Activated CD4-positive, CD25-positive, alpha-beta regulatory T cell treated with anti-CD3 and anti-CD28 coated beads, Interleukin-2, amount 50 U/mL, for 24 hours (primary cell): ENCODE results near the gene CEP112.
A peak's percentile ranks its signal among the peaks of the same experiment; 100 is the strongest.
"Not testable (repeated sequence)": the region's sequence is repeated elsewhere in the genome, so short reads cannot be mapped to it uniquely, and the experiment has no call there.

Experiments
- ATAC-seq, 2 donors: fragments of 150-1000 bp; cut with Tn5 transposase; one replicate each; pipeline ENCODE4 v1.10.0; 2021; ENCODE audit warnings: mild to moderate bottlenecking in 1 of 2, moderate library complexity in 1 of 2

The CEP112 gene

DNA sequence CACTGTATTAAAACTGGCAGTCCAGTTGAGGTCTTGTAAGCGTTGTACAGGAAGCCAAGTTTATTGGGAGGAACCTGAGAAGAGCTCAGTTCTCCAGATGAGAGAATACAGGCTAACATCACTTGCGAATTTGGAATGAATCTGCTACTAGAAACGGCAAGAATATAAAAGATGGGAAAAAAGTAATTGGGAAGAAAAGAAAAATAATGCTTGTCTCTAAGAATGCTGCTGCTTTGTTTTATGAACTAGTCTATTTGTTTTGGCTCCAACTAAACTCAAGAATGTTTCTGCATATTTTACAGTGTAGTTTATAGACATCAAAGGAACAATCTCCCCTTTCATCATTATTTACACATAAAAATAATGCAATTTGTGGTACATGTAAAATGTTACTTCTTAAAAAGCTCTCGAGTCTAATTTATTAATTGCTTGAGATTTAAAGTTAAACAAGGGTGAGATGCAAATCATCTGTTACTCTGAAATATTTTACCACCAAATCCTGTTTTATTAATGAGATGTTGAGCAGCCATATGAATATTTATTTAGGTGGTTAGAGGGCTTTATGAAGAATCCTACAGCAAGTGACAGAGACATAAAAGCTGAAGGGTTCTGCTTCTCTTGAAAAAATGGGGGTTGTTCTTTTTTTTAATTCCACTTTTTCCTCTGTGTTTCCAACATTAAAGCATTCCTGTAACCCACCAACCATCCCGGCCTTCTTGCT is 468.3 kb downstream of the CEP112 start:
- ATAC-seq: no peak

DNA sequence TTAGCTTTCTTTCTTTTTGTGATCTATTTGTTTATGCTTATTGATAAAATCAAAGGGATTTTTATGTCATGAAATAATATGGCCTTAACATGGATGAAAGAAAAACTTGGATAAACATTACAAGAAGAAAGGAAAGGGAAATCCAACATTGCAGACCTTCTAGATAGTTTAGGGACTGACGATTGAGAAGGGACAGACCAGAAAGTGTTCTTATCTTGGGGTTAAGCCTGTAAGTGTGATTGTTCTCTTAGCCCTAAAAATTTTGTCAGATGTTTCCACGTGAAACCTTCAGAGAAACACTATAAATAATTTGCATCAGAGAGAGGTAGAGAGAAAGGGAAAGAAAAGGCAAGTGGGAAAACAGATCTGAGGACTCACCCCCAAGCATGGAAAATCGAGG is 473.3 kb downstream of the CEP112 start:
- no peak for ATAC-seq

DNA sequence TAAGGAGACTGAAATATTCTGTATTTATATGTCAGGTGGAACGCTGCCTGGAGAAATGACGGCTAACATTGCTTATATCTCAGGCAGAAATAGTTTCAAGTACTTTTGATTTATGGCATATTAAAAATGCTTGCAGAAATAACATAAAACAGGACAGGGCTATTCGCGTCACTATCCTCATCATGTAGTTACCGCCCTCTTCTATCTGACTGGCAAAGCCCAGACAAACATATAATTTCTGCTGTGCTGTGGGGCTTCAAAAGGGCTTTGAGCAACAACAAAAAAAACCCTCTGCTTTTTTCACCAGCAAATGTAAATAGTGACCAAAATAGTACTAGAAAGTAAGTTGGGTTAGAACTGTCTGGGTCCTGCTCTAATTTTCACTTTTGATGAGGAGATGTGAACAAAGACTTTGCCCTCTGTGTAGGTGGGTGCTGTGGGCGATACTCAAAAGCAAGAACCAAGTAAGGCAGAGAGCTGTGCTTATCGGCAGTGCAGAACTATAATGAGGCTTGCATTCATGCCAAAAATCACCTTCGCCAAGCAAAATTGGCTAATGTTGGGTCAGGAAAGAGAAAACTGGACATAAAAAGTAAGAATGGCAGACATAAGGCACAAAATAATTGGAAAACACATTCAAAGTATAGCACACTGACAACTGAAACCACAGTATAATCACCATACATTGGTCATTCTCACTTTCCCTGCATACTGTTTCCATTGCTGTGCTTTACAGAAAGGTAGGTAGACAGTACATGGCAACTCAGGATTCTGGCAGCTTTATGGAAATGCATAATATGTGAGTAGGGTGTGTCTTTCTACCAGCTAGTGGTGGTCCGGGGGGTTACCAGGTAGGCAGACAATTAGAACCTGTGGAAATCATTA is 479.3 kb downstream of the CEP112 start:
- no peak for ATAC-seq

DNA sequence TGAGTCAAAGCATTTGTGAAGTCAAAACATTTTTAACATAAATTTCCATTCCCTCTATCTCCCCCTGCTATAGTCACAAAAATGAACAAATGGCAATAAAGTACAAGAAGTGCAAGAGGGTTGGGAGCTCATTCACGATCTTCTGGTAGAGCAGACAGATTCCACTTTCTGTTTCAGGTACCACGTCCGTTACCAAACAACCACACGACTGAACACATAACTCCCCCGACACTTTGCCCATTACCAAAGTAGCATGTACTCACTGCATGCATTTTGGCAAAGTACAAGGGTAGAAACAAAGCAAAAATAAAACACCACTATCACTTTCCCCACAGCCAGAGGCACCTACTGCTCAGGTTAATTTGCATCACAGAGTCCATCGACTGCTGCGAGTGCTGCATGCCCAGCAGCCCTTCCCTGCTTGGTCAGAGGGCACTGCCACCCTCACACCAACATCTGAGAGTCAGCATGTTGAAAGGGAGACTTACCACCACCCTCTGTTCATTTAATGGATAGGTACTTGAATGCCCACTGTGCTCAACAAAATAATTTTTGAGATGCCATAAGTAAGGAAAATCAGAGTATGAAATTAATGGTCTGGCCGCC is 480.2 kb downstream of the CEP112 start:
- peak in 1 of 2 donors; percentile 43 for ATAC-seq

DNA sequence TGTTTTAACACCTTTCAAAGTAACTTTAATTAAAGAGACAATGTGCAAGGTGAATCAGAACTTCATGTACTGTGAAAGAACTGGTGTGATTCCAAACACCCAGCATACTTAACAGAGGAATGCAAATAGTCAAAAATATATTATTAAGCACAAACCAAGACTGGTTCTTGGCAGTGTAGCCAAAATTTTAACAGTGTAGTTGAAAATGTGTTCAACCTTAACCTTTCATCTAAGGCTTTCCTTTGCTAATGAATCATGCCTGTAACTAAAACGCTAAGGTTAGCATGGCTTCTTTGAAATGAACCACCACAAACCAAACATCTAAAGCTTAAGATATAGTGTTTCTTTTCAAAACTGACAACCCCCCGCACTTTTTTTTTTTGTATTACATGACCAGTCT is 484.2 kb downstream of the CEP112 start:
- no peak for ATAC-seq

DNA sequence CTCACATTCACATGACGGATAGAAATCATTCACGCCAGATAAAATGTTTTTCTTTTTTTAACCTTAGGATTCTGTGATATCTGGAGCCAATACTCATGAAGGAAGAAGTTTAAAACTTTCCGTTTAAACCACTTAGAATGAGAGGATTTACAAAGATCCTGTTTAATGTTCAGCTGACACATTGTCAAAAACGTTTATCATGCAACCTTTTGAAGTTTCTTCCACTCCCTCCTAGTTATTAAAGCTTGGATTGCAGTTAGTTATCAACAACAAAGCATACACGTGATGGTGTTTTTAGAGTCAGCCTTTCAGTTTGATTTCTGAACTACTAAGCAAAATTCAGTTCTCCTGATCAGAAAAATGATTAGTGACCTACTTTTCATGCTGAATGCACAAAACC is 487.2 kb downstream of the CEP112 start:
- no peak for ATAC-seq

DNA sequence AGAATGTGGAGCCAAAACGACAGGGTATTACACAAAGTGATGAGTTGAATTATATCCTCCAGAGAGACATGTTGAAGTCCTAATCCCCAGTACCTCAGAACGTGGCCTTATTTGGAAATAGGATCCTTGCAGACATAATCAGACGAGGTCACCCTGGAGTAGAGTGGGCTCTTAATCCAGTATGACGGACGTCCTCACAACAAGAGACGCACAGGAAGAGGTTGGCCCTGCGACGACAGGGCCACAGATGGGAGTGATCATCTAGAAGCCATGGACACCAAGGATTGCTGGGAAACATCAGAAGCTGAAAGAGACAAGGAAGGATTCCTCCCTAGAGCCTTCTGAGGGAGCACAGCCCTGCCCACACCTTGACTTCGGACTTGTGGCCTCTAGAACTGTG is 488.0 kb downstream of the CEP112 start:
- ATAC-seq: no peak

DNA sequence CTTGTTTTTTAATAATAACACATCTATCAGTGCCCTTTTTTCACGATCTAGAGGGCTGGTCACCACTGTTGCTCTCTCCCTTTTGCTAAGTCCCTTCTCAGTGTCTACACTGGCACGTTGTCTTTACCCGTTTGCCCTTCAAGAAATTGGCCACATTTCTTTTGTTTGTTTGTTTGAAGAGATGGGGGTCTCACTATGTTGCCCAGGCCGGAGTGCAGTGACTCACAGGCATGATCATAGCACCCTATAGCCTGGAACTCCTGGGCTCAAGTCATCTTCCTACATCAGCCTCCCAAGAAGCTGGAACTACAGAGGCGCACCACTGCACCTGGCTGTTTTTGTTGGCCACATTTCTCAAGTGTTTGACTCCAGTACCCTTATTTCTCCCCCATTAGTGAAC is 492.5 kb downstream of the CEP112 start:
- ATAC-seq: no peak

DNA sequence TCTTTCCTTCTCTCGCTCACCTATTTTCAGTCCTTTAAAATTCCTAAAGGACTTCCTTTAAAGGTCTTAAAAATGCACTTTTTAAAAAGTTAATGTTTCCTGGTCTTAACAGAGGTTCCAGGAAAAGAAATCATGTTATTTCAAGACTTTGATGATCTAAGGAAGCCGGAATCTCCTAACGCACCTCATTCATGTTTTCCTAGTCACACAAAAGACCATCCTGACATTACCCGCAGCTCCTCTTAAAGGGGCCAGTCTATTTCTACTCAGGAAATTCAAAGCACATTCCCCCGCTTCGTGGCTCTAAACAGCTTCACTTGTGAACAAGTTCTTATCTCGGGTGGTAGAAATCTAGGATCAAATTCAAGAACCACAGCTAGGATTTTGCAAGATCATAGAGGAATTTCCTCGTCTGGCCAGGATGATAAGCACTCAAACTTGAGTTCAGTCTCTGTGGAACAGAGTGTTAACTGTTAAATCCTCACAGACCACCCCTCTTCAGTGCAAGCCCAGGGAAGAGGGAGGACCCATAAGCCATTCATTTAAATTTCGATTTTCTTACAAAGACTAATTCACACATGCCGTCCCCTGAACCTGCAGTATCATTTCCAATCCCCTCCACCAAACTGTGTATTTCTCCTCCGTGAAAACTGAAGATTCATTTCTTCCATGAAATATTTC is 493.4 kb downstream of the CEP112 start:
- no peak for ATAC-seq

DNA sequence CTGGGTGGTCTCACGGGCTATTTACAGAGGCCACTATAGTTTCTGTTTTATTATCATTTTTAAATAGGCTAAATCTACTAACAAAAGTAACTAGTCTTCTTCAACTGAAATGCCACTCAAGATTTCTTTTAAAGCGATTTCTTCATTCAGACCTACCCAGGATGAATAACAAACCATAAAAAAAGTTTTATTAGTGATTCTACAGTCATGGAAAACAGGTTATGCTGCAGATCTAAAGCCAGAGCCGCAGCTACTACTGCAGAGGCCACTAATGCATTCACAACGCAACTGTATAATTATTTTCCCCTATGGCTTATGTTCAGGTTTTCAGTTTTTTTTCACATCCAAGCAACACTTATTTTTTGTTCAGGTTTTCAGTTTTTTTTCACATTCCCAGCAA is 494.3 kb downstream of the CEP112 start:
- ATAC-seq: no peak

DNA sequence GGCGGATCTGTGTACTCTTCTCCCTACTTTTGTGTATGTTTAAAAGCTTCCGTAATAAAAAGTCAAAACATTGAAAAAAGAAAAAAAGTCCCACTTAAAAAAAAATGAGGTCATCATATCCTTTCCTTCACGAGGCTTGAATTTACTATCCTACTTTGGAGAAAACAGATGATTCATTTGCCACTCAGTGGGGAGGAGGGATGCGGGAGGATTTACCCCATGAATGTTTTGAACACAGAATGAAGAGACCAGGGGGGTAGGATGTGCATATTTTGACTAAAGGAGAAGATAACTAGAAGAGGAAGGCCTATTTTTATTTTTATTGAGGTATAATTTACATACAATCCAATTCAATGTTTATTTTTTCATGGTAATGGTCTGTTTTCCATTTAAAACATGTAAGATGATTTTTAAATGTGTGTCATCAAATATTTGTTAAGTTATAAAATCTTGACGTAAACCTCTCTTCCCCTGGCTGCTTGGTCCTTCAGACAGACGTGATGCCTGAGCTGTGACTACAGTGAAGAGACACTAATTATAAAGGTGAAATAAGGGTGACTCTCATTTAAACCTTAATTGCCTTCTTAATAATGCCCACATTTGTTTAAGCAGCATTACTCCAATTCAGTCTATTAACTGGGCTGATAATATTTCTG is 495.1 kb downstream of the CEP112 start:
- ATAC-seq: no peak

DNA sequence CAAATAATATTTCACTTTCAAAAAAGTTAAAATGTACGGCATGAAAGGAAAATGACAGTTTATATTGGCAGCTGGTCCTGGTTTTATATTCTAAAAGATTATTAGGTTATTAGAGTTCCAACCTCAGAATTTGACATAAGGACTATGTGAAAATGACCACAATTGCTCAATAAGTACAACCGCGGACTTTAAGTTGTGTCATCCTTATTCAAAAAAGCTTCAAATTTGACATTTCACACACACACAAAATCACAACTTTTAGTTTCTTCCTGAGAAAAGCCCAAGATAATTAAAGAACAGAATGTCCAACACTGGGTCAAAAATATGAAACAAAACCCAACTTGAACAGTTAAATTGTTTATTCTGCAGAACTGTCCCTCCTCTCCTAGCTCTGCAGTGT is 497.3 kb downstream of the CEP112 start:
- ATAC-seq: no peak

DNA sequence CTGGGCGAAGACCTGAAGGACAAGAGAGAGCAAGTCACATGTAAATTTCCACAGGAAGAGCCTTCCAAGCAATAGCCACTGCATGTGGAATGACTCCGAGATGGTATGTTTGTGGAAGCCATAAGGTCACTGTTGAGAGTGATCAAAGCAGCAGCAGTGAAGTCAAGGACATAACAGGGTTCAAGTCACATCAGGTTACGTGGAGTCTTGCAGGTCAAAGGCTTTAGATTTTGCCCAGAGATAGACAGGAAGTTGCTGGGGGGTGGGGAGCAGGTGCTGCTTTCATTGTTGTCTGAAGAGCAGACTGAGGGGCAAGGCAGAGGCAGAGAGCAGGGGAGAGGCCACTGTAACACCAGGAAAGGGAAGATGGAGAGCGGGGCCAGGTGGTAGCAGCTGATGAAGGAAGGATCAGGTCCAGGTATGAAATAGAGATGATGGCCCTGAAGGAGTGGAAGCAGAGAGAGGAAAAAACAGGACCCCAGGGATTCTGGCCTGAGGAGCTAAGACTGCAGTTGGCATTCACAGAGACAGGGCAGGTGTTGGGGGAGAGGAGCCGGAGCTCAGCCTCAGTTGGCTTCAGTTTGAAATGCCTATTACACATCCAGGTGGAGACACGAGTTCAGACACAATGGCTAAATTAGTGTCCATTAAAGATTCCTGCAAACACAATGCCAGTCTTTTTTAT is 501.2 kb downstream of the CEP112 start:
- no peak for ATAC-seq

DNA sequence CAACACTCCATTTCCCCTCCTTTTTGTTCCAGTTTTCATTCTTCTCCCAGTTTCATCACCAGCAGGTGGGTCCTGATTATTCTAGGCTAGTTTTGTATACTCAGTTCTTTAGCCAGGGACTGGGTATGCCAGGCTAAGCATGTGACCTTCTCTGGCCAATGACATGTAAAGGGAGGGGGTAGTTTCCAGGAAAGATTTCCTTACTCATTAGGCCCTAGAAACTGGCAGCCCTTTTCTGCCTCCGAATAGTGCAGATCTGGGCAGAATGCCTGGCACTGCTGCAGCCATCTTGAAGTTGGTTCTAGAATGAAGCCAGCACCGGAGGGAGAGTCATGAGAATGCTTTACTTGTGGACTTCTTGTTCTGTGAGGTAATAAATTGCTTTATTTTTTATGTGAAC is 503.6 kb downstream of the CEP112 start:
- no peak for ATAC-seq

DNA sequence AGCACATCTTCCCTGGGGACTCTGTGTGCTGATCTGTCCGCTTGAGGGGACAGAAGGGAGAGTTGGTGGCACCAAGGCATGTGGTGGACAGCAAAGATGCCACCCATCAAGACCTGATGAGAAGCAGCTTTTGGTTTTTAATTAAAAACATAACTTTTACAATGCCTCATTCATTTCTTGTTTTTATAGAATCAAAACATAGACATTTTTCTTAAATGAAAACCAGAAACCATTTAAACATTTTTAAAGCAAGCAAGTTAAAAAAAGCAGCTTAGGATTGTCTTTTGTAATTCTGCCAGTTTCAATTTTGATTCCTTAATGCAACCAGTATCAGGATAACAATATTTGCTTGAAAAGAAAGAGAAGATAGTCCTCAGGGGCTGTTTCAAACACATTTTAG is 506.8 kb downstream of the CEP112 start:
- no peak for ATAC-seq

DNA sequence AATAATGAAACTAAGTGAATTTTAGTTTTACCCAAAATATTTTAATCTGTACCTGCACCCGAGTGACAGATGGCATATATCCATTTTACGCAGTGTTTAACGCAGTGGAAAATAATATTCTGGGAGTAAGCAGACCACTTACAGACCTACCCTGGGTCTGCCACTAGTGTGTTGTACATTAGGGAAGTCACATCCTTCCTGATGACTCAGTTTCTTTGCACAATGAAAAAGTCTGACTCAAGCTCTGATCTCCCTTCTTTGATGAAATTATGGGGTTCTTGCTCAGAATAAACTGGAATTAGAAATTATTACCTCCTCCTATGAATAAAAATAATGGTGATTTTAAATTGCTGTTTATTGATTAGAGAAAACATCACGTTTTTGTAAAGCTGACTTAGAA is 507.3 kb downstream of the CEP112 start:
- ATAC-seq: no peak

DNA sequence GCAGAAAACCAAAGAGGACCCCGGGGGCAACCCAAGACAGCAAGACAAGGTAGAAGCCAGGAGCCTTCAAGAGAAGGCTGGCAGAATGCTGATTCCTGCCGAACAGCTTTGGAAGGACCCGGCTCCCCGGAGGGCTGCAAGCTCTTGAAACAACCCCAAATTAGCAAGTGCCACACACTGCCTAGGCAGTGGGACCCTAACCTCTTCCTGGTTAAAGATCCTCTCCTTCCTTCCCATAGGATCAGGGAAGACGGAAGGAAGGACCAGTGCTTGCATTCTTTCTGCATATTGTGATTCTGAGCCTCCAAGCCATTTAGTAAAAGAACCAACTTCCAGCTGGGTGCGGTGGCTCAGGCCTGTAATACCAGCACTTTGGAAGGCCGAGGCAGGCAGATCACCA is 508.5 kb downstream of the CEP112 start:
- no peak for ATAC-seq

DNA sequence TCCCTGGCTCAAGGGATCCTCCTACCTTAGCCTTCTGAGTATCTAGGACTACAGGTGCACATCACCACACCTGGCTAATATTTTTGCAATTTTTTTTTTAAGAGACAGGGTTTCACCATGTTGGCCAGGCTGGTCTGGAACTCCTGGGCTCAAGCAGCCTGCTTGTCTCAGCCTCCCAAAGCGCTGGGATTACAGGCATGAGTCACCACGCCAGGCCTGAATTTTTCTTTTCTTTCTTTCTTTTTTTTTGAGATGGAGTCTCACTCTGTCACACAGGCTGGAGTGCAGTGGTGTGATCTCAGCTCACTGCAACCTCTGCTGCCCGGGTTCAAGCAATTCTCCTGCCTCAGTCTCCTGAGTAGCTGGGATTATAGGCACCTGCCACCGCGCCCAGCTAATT is 510.2 kb downstream of the CEP112 start:
- not testable (repeated sequence) for ATAC-seq

DNA sequence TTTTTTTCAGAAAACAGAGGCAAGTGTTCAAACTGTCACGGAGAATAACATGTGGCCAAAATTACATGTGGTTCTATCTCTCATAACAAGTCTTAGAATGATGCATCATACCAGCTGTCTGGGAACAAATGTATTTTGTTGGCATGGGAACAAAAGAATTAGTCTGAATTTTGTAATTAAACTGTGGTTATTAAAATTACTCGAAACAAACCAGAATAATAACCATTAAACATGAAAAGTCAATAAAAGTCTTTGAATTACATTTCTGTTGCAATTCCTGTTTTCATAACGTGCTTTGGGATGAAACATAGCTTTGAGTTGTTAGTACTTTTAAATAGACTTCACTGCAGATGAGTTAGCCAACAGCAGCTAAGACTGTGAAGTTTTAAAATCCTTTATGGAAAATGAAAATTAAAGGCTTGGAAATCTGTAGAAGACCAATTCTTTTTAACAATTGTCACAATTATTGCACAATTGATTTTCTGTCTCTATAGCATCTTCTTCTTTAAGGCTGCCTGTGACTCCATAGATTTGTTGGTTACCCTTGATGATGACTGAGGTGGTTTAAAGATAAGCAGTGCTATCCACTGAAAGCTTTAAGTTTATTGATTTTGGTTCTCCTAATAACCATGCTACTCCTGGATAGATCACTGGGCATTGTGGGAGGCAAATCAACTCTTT is 512.6 kb downstream of the CEP112 start:
- ATAC-seq: no peak

DNA sequence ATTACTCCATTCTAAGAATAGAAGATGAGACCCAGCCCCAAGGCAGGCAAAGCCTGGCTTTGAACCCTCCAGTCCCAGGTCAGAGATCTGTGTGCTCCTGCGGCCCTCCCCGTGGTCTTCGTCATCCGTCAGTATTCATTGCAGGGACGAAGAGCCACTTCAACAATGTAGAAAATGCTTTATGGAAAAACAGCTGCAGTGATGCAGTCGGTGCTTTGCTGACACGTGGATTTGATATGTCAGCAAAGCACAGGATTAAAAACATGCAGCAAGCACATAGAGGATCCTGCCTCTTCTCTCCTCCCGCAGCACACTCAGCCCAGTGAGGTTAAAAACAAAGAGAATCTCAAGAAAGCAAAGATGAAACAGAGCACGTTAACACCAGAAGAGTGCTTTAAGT is 513.4 kb downstream of the CEP112 start:
- ATAC-seq: no peak

DNA sequence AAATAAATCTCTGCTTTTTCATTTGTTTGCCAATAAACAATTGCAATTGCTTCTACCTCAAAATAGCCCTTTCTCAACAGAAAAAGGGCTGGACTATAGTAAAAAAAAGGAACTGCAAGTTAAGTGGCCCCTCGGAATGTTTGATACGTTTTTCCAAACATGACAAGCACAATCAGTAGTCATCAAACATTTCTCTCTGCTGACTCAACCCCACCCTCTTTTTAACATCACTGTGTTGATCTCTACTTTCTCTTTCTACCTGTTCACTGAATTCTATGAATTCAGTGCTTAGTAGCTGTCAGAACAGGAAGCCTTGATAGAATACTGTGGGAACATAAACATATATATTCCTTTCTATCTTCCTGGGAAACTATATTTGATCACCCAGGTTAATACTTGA is 514.0 kb downstream of the CEP112 start:
- ATAC-seq: no peak
